ENCODE measurements around the gene ZNF717.
"Not testable (repeated sequence)": the region's sequence is repeated elsewhere in the genome, so short reads cannot be mapped to it uniquely, and the experiment has no call there.

Gene ZNF717

GRCh38 chr3:75785081-75785755 is at the start of gene ZNF717:
Gene ZNF717 (minus strand): TSS chr3:75785549. CDS start chr3:75783362, 2,187 bp downstream.
- DNase-seq: peak; percentile 86 to 89

- not testable (repeated sequence) for DNase-seq
Measured at GRCh38 chr3:75831076-75831475, 45.7 kb upstream of the ZNF717 start.

DNA sequence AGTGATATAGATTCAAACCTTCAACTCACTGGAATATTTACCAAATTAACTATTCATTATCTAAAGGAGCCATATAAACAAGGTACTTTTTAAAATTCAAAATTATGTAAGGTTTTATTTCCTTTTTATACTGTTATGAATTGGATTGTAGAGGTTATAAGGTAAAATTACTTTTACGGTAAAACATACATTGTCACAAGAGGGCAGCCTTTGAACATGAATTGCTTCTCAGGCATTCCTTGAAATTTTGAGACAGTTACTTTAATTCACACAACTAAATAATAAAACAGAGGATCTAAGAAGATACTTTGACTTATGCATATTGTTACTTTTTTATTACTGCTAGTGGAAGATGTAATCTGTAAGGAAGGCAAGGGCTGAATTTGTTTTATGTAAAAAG is 32.7 kb upstream of the ZNF717 start:
- DNase-seq: not testable (repeated sequence)

DNA sequence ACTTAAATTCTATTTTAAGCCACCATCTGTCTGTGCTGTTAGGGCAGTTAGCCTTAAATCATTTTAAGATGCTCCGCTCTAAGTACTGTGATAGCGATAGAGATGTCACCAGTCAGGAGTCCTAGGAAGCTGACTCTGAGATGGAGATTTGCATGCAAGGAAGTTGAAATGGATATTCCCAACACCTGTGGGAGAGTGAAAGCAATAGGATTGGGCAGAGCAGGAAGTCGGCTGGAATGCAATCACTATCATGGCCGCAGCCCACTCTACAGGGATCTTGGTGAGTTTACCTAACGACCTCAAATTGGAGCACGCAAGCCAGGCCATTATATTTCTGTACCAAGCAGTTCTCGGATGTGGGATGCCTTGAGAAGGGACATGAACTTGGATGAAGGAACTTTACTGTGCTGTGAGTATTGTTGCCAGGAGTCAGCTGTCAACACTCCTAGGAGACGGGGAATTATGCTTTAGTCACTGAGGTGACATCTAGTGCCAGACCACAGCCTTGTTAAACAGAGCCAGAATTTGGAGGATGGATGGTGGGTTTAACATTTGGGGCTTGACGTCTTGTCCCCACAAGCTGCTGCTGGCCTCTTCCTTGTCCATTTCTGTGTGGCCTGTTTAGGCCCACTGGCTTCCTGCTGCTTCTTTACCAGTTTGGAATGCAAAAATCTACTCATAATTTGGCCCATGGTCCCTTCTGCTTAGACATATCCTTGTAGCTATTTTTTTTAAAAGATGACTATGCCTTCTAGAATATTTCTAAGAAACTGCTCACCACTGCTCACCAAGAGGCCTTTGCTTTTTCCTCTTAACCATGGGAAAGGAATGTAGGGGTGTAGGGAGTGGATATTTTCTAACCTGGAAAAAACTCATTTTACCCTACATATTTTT is 31.2 kb upstream of the ZNF717 start:
- DNase-seq: not testable (repeated sequence)

- DNase-seq: no peak
Measured at GRCh38 chr3:75814797-75815196, 29.4 kb upstream of the ZNF717 start.

GRCh38 chr3:75782506-75782905 is 2.8 kb downstream of the ZNF717 start:
- DNase-seq: no peak

DNA sequence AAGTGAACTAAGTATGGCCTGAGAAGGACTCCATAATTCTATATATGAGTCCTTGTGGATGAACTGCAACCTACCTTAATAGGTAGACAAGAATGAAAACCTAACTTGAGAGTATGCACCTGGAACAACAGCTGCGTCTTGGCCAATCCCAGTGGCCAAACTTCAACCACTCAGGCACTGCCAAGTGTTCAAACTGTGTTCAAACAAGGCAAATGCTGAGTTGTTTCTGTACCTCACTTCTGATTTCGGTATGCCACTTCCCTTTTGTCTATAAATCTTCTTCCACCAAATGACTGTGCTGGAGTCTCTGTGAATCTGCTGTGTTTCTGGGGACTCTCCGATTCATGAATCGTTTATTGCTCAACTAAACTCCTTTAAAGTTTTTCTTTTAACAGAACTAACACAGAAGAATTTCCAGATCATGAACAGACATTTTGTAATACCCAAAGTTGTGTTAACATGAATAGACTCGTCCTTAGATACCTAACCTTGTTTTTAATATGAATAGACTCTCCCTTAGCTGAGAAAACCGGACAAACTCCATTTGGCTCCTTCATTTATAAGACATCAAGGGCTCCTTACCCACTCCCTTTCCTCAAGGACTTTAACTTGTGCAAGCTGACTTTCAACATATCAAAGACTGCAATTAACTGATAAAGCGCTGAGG is 4.1 kb downstream of the ZNF717 start:
- DNase-seq: no peak

GRCh38 chr3:75777742-75778141 is 7.6 kb downstream of the ZNF717 start:
- not testable (repeated sequence) for DNase-seq

GRCh38 chr3:75771631-75772030 is 13.7 kb downstream of the ZNF717 start:
- not testable (repeated sequence) for DNase-seq

DNA sequence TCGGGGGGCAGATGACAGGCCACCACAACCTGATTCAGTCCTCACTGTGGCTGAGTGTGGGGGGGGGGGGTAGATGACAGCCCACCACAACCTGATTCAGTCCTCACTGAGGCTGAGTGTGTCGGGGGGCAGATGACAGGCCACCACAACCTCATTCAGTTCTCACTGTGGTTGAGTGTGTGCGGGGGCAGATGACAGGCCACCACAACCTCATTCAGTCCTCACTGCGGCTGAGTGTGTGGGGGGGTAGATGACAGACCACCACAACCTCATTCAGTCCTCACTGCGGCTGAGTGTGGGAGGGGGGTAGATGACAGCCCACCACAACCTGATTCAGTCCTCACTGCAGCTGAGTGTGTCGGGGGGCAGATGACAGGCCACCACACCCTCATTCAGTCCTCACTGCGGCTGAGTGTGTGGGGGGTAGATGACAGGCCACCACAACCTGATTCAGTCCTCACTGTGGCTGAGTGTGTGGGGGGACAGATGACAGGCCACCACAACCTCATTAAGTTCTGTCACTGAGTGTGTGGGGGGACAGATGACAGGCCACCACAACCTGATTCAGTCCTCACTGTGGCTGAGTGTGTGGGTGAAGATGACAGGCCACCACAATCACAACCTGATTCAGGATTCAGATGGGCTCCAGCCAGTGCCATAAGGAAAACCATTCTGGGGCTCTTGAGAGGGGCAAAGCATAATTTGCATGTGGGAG is 16.9 kb downstream of the ZNF717 start:
- DNase-seq: no peak

DNA sequence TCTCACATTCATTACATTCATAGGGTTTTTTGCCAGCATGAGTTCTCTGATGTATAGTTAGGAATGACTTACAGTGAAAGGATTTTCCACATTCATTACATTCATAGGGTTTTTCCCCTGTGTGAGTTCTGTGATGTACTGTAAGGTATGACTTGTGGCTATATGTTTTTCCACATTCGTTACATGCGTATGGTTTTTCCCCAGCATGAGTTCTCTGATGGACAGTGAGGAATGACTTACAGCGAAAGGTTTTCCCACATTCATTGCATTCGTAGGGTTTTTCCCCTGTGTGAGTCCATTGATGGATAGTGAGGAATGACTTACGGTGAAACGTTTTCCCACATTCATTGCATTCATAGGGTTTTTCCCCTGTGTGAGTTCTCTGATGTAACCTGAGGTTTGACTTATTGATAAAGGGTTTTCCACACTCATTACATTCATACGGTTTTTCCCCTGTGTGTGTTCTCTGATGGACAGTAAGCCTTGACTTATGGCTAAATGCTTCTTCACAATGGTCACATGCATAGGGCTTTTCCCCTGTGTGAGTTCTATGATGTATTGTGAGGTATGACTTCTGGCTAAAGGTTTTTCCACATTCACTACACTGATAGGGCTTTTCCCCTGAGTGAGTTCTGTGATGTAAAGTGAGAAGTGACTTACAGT is 47.4 kb downstream of the ZNF717 start:
- DNase-seq: no peak

DNA sequence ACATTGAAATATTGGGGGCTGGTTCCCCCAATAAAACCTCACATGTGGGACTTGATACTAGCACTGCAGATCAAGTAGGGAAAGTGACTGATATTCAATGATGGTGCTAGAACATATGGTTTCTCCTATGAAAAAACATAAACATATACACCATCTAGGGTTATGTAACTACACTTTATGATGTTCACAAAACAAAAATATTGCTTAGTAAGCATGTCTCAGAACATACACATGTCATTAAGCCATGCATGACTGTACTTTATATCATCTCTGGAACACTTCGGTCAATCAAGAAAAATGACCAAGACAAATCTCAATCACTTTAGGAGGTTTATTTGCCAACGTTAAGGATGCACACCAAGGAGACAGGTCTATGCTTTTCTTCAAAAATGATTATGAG is 57.4 kb downstream of the ZNF717 start:
- DNase-seq: no peak

DNA sequence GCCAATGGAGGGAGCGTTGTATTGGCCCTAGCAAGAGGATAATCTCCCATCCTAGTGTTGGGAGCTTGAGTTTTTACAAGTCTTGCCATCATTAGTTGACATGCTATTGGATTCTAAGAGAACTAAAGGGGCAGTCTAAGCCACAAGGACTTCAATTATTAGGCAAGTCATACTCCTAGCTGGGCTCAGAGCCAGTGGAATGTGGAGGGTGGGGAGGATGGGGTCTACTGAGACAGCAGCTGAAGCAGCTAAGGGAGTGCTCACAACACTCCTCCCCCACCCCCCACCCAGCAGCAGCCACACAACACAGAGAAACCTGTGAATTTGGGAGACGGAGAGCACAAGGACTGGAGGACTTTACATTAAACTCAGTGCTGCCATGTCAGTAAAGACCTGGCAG is 93.3 kb downstream of the ZNF717 start:
- DNase-seq: no peak

DNA sequence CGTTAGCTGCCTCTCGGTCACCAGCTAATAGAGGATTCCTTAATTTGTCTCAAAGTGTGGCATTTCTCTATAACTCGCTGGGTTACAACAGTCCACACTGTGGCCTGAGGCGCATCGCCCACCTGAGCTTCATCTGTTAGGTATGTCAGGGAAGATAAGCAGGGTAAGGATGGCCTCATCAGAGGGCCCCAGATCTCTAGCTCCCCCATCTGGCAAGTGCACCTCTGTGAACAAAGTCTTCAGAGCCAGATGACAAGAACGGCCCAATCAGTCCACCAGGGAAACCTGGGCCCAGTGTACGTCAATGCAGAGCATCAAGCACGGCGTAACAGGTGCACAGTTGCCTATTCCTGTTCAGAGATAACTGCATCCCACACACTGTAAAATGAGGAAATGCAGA is 98.0 kb downstream of the ZNF717 start:
- DNase-seq: no peak

Measured in activated CD4-positive, alpha-beta T cell treated with anti-CD3 and anti-CD28 coated beads for 4 hours (primary cell).